IPS DF 6.9 (cell line): ENCODE measurements around the gene BTBD19.

ENCODE experiments used
- DNase-seq: peaks from one replicate; pipeline ENCODE4 v3.0.0-alpha.2; 2013; ENCODE audit warnings: low read depth, low spot score
- H3K27ac ChIP-seq: one replicate; pipeline ENCODE4 v1.5.1; 2013; ENCODE audit warnings: low read length, control low read depth
- H3K27me3 ChIP-seq: 2 replicates; pipeline ENCODE4 v1.6.1; 2013; ENCODE audit warnings: mild to moderate bottlenecking, low read length; ENCODE audit not compliant: control insufficient read depth, insufficient read depth
- H3K36me3 ChIP-seq: 2 replicates; pipeline ENCODE4 v1.6.1; 2013; ENCODE audit warnings: low read length; ENCODE audit not compliant: control insufficient read depth, insufficient read depth
- H3K4me1 ChIP-seq: 2 replicates; pipeline ENCODE4 v1.6.1; 2013; ENCODE audit warnings: low read length; ENCODE audit not compliant: control insufficient read depth, insufficient read depth
- H3K4me3 ChIP-seq: 2 replicates; pipeline ENCODE4 v1.5.1; 2013; ENCODE audit warnings: mild to moderate bottlenecking, low read length
- H3K9me3 ChIP-seq: 2 replicates; pipeline ENCODE4 v1.6.1; 2013; ENCODE audit warnings: low read length, inconsistent platforms; ENCODE audit not compliant: control insufficient read depth, insufficient read depth
- WGBS: extraction: QIAGEN DNeasy Blood & Tissue Kit; methylation state at CpG from one replicate; pipeline ENCODE4 v1.1.7; 2013; ENCODE audit warnings: mixed read lengths, missing lambda C conversion rate; ENCODE audit not compliant: insufficient read length, insufficient coverage; 5-methylcytosine and 5-hydroxymethylcytosine counted together

BTBD19 gene

GRCh38 chr1:44848456-44849181, 40.3 kb downstream of the BTBD19 start:
- H3K4me3 ChIP-seq = no peak overlapping the region
- no peaks in the 10 kb centered on the region for H3K9me3 ChIP-seq
- WGBS = no CpG with 5 or more reads among the region's 7 CpGs
- H3K27ac ChIP-seq = no peak overlapping the region
- no peaks in the 10 kb centered on the region for H3K27me3 ChIP-seq
- no peak for DNase-seq
- no peaks in the 10 kb centered on the region for H3K4me1 ChIP-seq
- no peaks in the 10 kb centered on the region for H3K36me3 ChIP-seq

- H3K36me3 ChIP-seq = no peaks in the 10 kb centered on the region
- no CpG with 5 or more reads among the region's 2 CpGs for WGBS
- no peak for DNase-seq
- no peak overlapping the region for H3K27ac ChIP-seq
- no peak overlapping the region for H3K4me3 ChIP-seq
- no peaks in the 10 kb centered on the region for H3K4me1 ChIP-seq
- no peaks in the 10 kb centered on the region for H3K27me3 ChIP-seq
- H3K9me3 ChIP-seq = no peaks in the 10 kb centered on the region
These were observed 41.3 kb downstream of the BTBD19 start for GRCh38 chr1:44849575-44850132.

- no peak for DNase-seq
- no CpG with 5 or more reads among the region's 1 CpG for WGBS
- no peaks in the 10 kb centered on the region for H3K4me1 ChIP-seq
- H3K9me3 ChIP-seq = no peaks in the 10 kb centered on the region
- no peak overlapping the region for H3K4me3 ChIP-seq
- no peaks in the 10 kb centered on the region for H3K27me3 ChIP-seq
- H3K36me3 ChIP-seq = no peaks in the 10 kb centered on the region
- no peak overlapping the region for H3K27ac ChIP-seq
These were observed 43.0 kb downstream of the BTBD19 start for GRCh38 chr1:44851308-44851707.

- H3K4me1 ChIP-seq = no peaks in the 10 kb centered on the region
These were observed 44.9 kb downstream of the BTBD19 start for GRCh38 chr1:44853201-44853600.

GRCh38 chr1:44854970-44855369, 46.6 kb downstream of the BTBD19 start:
- no peaks in the 10 kb centered on the region for H3K27me3 ChIP-seq
- H3K4me3 ChIP-seq = no peak overlapping the region
- WGBS = no CpG with 5 or more reads among the region's 1 CpG
- H3K9me3 ChIP-seq = no peaks in the 10 kb centered on the region
- no peaks in the 10 kb centered on the region for H3K36me3 ChIP-seq
- no peaks in the 10 kb centered on the region for H3K4me1 ChIP-seq
- DNase-seq = no peak
- no peak overlapping the region for H3K27ac ChIP-seq

More at GRCh38 chr1:44853201-44853600, 44.9 kb downstream of the BTBD19 start:
- WGBS = no CpG with 5 or more reads among the region's 6 CpGs
- Histone ChIP-seq H3K27ac (no peak overlapping the region), H3K36me3 (no peaks in the 10 kb centered on the region), H3K27me3 (no peaks in the 10 kb centered on the region), H3K9me3 (no peaks in the 10 kb centered on the region), H3K4me3 (no peak overlapping the region)
- DNase-seq = no peak

- no CpG with 5 or more reads among the region's 7 CpGs for WGBS
- H3K27ac ChIP-seq = no peak overlapping the region
These were observed 47.4 kb downstream of the BTBD19 start for GRCh38 chr1:44855742-44856141.

GRCh38 chr1:44857446-44857845, 49.1 kb downstream of the BTBD19 start:
- WGBS = no CpG with 5 or more reads among the region's 7 CpGs
- DNase-seq = no peak
- Histone ChIP-seq H3K9me3 (no peaks in the 10 kb centered on the region), H3K4me3 (no peak overlapping the region), H3K27me3 (no peaks in the 10 kb centered on the region), H3K27ac (no peak overlapping the region), H3K36me3 (no peaks in the 10 kb centered on the region), H3K4me1 (no peaks in the 10 kb centered on the region)

More at GRCh38 chr1:44855742-44856141, 47.4 kb downstream of the BTBD19 start:
- H3K4me3 ChIP-seq = no peak overlapping the region
- H3K4me1 ChIP-seq = no peaks in the 10 kb centered on the region
- H3K27me3 ChIP-seq = no peaks in the 10 kb centered on the region
- no peaks in the 10 kb centered on the region for H3K9me3 ChIP-seq
- no peak for DNase-seq
- no peaks in the 10 kb centered on the region for H3K36me3 ChIP-seq

GRCh38 chr1:44860331-44860730, 52.0 kb downstream of the BTBD19 start:
- no peaks in the 10 kb centered on the region for H3K9me3 ChIP-seq
- no peaks in the 10 kb centered on the region for H3K4me1 ChIP-seq
- H3K36me3 ChIP-seq = no peaks in the 10 kb centered on the region
- H3K27ac ChIP-seq = no peak overlapping the region
- H3K4me3 ChIP-seq = no peak overlapping the region
- no peaks in the 10 kb centered on the region for H3K27me3 ChIP-seq
- no peak for DNase-seq
- no CpG with 5 or more reads among the region's 1 CpG for WGBS

- no CpG with 5 or more reads among the region's 1 CpG for WGBS
- Histone ChIP-seq H3K27ac (no peak overlapping the region), H3K27me3 (no peaks in the 10 kb centered on the region), H3K4me1 (no peaks in the 10 kb centered on the region), H3K4me3 (no peak overlapping the region), H3K36me3 (no peaks in the 10 kb centered on the region), H3K9me3 (no peaks in the 10 kb centered on the region)
- no peak for DNase-seq
These were observed 52.6 kb downstream of the BTBD19 start for GRCh38 chr1:44860891-44861425.

GRCh38 chr1:44862829-44863401, 54.6 kb downstream of the BTBD19 start:
- H3K27me3 ChIP-seq = no peaks in the 10 kb centered on the region
- H3K4me1 ChIP-seq = no peaks in the 10 kb centered on the region
- no peaks in the 10 kb centered on the region for H3K9me3 ChIP-seq
- no peak for DNase-seq
- H3K4me3 ChIP-seq = no peak overlapping the region
- H3K27ac ChIP-seq = no peak overlapping the region
- whole genome bisulfite sequencing = no CpG with 5 or more reads among the region's 5 CpGs
- no peaks in the 10 kb centered on the region for H3K36me3 ChIP-seq
